Stimulated activated CD4-positive, alpha-beta T cell treated with anti-CD3 and anti-CD28 coated beads, Interleukin-4, amount 100 ng/mL, for 4 hours (primary cell): ENCODE measurements around the gene COX6B2.
"Not testable (repeated sequence)": the region's sequence is repeated elsewhere in the genome, so short reads cannot be mapped to it uniquely, and the experiment has no call there.

ENCODE experiments used
- DNase-seq, 2 experiments: peaks; one replicate each; pipeline ENCODE4 v3.0.0-alpha.2; 2020

Gene COX6B2

GRCh38 chr19:55354698-55355212 is at the start of gene COX6B2:
TSS of gene COX6B2 (minus strand) at chr19:55354719. CDS start at chr19:55354521, 198 bp downstream.
- no peak for DNase-seq

GRCh38 chr19:55402509-55402908 is 48.0 kb upstream of the COX6B2 start:
- DNase-seq, result no peak

- DNase-seq, result not testable (repeated sequence)
These were observed 46.9 kb upstream of the COX6B2 start for GRCh38 chr19:55401390-55401789.

GRCh38 chr19:55400281-55401087 is 46.0 kb upstream of the COX6B2 start:
- no peak for DNase-seq

- DNase-seq, result no peak
These were observed 43.8 kb upstream of the COX6B2 start for GRCh38 chr19:55398200-55398925.

GRCh38 chr19:55392820-55393761 is 38.6 kb upstream of the COX6B2 start:
- DNase-seq, result no peak

GRCh38 chr19:55391702-55392615 is 37.4 kb upstream of the COX6B2 start:
- no peak for DNase-seq

- no peak for DNase-seq
These were observed 36.7 kb upstream of the COX6B2 start for GRCh38 chr19:55391191-55391670.

GRCh38 chr19:55390461-55390880 is 36.0 kb upstream of the COX6B2 start:
- DNase-seq, result no peak

- no peak for DNase-seq
These were observed 35.1 kb upstream of the COX6B2 start for GRCh38 chr19:55389386-55390317.

GRCh38 chr19:55387736-55388497 is 33.4 kb upstream of the COX6B2 start:
- no peak for DNase-seq

- peak; percentile 38 to 53 for DNase-seq
These were observed 32.0 kb upstream of the COX6B2 start for GRCh38 chr19:55386493-55386971.

- DNase-seq, result peak; percentile 95 to 98
These were observed 31.4 kb upstream of the COX6B2 start, which contains the start of gene RPL28 for GRCh38 chr19:55385724-55386492. TSS of gene RPL28 (plus strand) at chr19:55385932. CDS start at chr19:55386358, 426 bp downstream.

GRCh38 chr19:55384920-55385723 is 30.6 kb upstream of the COX6B2 start:
- DNase-seq, result peak; percentile 93 to 96

- peak in 1 of 2 experiments; percentile 51 for DNase-seq
These were observed 29.8 kb upstream of the COX6B2 start, which contains the start of gene TMEM238 for GRCh38 chr19:55384131-55384919. TSS of gene TMEM238 (minus strand) at chr19:55384292. CDS start at chr19:55384259, 33 bp downstream.
